NOMO-1 treated with DMSO at 0.1 percent for 48 hours (cell line): ENCODE results near the gene NDUFV3.
"Not testable (repeated sequence)": the region's sequence is repeated elsewhere in the genome, so short reads cannot be mapped to it uniquely, and the experiment has no call there.

Experiments
- DNase-seq: peaks from one replicate; lab custom pipeline; 2025; ENCODE audit not compliant: unreplicated experiment; lab: John Stamatoyannopoulos, UW

NDUFV3 gene

DNA sequence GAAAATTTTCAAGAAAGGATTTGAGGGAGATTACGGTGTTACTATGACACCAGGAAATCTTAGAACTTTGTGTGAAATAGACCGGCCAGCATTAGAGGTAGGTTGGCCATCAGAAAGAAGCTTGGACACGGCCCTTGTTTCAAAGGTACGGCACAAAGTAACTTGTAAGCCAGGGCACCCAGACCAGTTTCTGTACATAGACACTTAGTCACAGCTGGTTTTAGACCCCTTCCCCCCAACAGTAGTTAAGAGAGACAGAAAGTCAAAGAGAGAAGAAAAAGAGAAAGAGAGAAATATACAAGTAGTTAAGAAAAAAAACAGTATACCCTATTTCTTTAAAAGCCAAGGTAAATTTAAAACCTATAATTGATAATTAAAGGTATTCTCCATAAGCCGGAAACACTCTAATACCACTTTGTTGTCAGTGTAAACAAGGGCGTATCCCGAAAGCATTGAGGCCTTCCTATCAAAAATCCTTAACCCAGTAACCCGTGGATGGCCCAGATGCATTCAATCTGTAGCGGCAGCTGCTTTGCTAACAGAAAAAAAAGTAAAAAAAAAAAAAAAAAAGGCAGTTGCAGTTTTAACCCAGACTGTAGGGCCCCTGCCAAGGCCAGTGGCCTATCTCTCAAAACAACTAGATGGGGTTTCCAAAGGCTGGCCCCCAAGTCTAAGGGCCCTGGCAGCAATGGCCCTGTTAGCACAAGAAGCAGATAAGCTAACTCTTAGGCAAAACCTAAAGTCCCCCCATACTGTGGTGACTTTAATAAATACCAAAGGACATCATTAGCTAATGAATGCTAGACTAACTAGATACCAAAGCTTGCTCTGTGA, 40.2 kb downstream of the NDUFV3 start:
- not testable (repeated sequence) for DNase-seq

DNA sequence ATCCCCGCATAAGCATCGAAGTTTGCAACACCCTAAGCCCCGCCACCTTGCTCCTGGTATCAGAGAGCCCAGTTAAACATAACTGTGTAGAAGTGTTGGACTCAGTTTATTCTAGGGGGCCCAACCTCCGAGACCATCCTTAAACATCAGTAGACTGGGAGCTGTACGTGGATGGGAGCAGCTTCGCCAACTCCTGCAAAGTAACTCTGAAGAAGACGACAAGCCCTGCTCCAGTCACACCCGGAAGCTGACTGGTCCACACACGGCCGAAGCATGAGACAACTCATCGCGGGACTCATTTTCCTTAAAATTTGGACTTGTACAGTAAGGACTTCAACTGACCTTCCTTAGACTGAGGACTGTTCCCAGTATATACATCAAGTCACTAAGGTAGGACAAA, 40.9 kb downstream of the NDUFV3 start:
- not testable (repeated sequence) for DNase-seq

DNA sequence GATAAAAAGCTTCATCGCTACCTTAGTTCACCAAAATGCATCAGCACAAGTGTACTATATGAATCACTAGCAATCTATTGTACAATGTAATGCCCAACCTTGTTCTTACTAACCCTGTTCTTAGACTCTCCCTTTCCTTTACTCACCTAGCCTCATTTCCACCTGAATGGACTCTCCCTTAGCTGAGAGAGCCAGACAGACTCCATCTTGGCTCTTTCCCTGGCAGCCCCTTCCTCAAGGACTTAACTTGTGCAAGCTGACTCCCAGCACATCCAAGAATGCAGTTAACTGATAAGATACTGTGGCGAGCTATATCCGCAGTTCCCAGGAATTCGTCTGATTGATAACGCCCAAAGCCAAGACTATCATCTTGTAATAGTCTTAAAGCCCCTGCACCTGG, 43.3 kb downstream of the NDUFV3 start:
- DNase-seq: not testable (repeated sequence)

DNA sequence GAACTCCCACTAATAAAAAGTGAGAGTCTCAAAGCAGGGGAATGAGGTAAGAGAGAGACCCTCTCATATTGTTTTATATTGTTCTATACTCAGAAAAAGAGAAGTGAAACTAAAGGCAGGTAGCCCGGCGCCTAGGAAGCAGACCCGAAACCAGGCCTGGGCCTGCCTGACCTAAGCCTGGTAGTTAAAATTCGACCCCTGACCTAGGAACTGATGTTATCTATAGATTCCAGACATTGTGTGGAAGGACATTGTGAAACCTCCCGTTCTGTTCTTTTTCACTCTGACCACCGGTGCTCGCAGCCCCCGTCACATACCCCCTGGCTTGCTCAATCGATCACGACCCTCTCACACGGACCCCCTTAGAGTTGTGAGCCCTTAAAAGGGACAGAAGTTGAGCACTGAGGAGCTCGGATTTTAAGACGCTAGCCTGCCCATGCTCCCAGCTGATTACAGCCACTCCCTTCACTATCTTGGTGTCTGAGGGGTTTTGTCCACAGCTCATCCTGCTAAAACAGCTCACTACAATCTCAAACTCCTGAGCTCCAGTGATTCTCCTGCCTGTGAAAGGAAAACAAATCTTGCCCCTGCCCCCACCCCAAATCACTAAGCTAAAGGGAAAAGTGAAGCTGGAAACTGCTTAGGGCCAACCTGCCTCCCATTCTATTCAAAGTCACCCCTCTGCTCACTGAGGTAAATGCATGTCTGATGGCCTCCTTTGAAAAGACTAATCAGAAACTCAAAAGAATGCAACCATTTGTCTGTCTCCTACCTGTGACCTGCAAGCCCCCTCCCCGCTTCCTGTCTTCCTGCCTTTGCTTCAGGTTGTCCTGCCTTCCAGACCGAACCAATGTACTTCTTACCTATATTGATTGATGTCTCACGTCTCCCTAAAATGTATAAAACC, 44.2 kb downstream of the NDUFV3 start:
- DNase-seq: peak; percentile 28

DNA sequence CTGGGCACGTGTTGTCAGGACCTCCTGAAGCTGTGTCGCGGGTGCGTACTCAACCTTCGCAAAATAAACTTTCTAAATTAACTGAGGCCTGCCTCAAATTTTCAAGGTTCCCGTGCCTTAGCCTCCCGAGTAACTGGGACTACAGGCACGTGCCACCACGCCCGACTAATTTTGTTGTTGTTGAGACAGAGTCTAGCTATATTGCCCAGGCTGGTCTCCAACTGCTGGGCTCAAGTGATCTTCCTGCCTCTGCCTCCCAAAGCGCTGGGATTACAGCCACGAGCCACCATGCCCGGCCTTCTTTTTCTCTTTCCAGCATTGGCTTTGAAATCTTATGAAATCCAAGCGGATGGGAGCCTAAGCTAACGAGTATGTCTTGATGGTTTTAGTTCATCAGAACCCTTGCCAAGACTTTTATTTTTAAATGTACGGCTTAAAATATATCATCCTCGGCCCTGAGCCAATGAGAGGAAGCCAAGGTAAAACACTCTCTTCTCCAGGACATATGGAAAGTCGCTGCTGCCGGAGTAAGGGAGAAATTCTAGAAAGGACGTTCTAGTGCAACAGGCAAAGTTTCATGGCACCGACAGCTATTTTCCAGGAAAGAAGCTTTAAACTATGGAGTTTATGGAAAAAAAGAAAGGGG, 45.0 kb downstream of the NDUFV3 start:
- no peak for DNase-seq

DNA sequence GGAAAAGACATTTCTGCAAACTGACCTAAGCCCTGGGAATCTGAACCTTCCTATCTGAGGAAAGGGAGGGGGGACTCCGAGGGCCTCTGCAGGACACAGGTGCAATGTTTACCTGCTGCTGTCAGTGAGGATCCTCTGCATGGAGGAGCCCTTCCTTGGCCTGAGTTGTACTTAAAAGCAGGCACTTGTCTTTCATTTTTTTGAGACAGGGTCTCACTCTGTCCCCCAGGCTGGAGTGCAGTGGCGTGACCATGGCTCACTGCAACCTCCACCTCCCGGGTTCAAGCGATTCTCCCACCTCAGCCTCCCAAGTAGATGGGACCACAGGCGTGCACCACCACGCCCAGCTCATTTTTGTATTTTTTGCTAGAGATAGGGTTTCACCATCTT, 45.5 kb downstream of the NDUFV3 start:
- not testable (repeated sequence) for DNase-seq

DNA sequence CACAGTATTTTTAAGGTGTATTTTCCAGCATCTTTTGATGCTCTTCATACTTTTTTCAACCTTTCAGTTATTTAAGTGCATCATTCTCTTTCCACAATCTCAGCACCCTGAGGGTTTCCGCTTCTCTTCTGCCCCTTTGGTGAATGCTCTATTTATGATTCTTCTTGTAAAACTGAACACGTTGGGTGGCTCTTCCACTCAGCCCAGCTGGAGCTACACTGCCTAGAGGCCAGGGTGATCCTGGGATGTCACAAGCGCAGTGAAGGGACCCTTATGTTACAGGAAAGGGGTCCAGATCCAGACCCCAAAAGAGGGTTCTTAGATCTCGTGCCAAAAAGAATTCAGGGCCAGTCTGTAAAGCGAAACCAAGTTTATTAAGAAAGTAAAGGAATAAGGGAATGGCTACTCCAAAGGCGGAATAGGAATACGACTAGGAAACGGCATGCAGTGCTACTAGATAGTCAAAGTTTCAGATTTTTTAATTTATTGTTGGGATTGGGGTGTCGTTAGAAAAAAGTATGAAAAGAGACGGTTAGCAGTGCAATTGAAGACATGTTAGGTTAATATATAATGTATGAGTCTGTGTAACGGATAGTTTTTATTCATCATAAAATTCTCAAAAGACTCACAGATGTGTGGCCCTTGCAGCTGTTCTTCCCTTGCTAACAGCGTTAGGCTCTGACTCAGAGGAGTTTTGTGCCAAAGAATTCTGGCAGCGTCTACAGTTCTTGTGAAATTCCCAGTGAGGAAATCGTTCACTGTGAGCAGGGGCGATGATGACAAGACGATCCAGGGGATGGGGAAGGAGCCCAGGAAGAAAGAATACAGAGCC, 46.7 kb downstream of the NDUFV3 start:
- no peak for DNase-seq

DNA sequence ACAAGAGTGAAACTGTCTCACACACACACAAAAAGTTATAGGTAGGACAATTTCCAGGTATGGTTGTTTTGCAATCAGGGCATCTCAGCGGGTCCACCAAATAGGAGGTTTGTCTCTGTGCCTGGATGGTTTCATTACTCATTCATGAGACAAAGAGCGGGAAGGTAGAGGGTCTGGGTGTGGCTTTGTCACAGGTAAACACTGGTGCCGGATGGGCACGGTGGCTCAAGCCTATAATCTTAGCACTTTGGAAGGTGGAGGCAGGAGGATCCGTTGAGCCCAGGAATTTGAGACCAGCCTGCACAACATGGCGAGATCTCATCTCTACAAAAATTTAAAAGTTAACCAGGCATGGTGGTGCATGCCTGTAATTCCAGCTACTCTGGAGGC, 48.6 kb downstream of the NDUFV3 start:
- no peak for DNase-seq

DNA sequence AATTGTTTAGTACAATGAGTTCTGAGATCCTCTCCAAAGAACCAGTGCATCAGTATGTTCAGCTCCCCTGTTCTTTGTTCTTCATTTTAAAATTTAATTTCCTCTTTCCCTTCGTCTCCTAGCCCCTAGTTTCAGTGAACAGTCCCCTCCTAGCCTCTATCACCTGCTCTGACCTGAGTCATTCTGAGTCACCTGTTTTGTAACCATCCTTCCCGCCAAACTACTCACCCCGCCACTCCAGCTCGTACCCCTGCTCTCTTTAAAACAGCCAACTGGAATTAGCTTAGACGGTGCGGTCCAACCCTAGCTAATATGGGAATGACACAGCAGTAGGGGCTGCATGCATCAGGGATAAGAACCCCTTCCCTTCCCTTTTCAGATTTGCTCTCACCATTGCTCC, 49.1 kb downstream of the NDUFV3 start:
- DNase-seq: no peak

DNA sequence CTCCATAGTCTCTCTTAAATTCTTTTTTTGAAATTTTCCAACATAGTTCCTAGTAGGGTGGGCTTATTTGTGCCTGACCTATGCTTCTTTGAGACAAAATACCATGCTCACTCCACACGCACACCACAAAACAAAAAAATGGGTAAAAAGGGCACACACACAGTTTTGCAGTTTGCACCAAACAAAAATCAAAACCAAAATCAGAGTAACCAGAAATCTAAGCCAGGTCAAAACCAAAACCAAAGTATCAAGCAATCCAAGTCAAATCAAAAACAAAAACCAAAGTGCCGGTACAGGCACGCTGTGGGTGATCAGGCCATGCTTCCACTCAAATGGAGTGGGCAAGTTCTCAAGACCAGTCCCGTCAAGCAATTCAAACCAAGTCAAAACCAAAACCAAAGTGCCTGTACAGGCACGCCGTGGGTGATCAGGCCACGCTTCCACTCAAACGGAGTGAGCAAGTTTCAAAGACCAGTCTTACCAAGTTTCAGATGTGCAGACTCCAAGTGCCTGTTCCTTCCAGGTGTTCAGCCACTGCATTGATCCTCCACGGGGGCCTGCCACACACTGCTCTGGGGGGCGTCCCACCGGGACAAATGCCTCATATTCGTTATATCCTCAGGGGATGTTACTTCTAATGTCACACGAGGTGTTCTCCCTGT, 56.1 kb downstream of the NDUFV3 start:
- DNase-seq: not testable (repeated sequence)

DNA sequence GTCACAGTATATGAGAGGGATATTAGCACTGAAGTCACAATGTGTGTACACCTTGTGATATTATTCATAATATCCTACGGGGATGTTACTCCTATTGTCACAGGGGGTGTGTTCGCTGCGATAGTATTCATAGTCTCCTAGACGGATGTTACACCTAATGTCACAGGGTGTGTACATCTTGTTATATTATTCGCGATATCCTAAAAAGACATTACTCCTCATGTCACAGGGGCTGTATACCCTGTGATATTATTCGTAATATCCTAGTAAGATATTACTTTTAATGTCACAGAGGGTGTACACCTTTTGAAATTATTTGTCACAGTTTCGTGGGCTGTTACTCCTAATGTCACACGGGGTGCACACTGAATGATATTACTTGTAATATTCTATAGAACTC, 58.1 kb downstream of the NDUFV3 start:
- DNase-seq: not testable (repeated sequence)

DNA sequence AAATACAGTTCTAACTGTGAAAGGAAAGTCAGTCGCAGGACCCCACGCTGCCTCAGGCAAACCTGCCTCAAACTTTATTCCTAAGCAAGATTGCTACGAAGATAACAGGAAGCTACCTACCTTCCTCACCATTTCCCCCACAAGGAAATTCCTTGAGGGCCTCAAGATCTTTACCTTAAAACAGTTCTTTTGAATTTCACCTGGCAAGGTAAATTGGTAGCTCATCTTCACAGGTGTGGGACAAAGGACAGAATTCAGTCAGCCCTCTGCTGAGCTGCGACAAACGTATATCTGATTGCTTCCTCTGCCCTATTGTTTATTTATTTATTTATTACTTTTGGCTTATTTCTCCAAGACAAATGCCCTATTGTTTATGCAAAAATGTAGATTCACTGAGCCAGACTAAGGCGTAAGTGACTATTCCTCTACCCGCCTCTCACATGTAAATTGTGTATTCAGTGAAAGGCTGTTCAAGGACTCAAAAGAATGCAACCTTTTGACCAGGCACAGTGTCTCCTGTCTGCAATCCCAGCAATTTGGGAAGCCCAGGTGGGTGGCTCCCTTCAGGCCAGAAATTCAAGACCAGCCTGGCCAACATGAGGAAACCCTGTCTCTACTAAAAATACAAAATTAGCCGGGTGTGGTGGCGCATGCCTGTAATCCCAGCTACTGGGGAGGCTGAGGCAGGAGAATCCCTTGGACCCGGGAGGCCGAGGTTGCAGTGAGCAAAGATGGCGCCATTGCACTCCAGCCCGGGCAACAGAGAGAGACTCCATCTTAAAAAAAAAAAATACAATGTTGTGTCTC, 63.9 kb downstream of the NDUFV3 start:
- no peak for DNase-seq

DNA sequence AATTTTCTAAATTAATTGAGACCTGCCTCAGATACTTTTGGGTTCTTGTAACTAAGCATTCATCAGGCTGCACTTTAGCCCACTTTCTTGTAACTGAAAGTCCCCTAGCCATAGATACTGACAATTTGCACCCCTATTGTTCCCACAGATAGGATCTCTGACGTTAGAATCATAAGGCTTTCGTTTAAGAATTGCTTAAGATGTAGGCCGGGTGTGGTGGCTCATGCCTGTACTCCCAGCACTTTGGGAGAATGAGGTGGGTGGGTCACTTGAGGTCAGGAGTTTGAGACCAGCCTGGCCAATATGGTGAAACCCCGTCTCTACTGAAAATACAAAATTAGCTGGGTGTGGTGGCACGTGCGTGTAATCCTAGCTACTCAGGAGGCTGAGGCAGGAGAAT, 65.0 kb downstream of the NDUFV3 start:
- DNase-seq: not testable (repeated sequence)

DNA sequence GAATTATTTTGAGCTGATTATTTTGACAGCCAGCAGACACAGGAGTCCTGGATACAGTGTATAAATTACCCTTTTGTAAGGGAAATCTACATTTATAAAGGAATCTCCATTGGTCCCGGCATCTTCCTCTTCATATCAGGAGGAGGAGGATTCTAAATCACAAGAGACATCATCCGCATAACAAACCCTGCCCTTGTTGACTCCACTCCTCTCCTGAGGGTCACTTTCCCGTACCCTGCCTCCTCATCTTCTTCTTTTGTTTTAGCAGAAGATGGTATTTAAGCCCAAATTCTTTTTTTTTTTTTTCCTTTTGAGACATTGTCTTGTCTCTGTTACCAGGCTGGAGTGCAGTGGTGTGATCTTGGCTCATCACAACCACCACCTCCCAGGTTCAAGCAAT, 66.6 kb downstream of the NDUFV3 start:
- no peak for DNase-seq

DNA sequence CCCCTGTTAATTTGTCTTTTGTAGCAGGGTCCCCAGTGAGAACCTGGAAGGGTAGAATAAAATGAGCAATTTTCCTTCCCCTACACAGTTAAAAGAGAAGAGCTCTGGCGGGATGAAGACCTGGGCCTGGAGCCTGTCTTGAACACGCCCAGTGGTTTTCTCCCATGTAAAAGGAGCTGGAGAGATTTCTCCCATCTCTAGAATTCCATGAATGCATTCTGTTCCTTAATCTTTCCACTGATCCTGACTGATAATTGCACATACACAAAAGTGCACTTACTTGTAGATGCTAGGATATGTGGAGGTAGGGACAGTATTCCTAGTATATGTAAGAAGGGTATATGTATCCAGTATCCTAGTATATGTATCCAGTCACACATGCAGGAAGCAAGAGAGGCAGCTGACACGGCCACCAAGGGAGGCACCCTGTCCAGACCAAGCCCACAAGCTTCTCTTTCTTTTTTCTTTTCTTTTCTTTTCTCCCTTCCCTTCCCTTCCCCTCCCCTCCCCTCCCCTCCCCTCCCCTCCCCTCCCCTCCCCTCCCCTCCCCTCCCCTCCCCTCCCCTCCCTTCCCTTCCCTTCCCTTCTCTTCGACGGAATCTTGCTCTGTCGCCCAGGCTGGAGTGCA, 69.4 kb downstream of the NDUFV3 start:
- DNase-seq: no peak
